GM19193 (cell line): ENCODE measurements around the gene CFAP97D2.

Experiments
- POLR2A ChIP-seq: IDR thresholded peaks from 4 replicates; pipeline ENCODE4 v1.6.1; 2011; ENCODE audit not compliant: insufficient read depth, insufficient read length; ENCODE audit errors: extremely low read depth

The CFAP97D2 gene

DNA sequence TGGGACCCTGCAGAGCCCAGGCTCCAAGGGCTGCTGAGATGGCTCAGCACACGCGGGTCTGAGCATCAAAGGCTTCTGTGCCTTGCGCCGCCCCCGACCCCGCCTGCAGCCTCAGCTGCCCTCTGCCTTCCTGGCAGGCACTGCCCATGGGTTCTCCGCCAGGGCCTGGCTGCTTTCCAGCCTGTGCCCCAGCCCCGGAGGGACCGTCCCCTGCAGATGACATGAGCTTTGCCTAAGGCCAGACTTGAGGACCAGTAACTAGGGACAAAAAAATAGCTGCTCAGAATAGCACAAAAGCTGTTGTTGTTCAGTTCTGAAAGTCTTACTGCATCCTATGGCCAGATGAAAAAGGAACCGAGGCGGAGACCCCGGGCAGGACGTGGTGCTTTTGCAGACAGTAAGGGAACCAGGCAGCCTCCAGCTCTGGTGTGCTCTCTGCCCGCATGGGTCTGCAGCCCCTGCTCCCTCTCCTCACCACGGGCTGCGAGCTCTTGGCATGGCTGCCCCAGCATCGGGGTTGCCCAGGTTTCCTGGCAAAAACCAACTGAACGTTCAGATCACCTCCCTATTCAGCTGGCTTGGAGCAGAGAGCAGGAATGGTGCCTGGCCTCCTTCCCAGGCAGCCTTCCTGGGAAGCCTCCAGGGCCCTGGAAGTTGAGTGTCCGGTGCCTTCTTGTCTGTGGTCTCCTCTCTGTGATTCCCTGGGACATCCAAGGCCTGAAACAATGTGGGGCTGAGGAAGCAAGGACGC lies 12.5 kb upstream of the CFAP97D2 start:
- no peak for TF ChIP-seq POLR2A

DNA sequence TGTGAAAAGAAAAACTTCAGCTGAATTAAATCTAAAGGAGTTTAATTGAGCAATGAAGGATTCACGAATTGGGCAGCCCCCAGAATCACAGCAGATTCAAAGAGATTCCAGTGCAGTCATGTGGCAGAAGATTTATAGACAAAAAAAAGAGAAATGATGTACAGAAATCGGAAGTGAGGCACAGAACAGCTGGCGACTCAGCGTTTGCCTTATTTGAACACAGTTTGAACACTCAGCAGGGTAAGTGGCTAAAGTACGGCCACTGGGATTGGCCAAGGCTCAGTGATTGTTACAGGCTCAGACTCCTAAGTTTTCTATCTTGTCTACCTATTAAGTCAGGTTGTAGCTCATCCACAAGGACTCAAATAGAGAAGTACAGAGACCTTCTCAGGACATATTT lies 11.6 kb upstream of the CFAP97D2 start:
- TF ChIP-seq POLR2A, result no peak

DNA sequence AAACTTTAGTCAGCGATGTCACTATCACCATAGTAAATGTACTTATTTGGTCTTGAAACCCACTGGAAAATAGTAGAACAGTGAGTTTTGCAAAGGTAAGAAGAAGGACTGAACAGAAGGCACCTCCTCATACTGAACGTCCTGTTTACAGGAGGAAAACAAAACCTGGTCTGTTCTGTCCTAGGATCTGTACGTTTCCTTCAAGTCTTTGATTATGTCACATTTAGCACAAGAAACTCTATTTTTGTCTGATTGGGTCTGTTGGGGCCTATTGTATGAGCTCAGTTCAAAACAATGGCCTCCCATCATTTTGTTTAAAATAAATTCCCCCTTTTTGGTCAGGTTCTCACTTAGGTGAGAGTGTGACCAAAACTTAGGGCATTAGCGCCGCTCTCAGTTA lies 11.2 kb upstream of the CFAP97D2 start:
- no peak for TF ChIP-seq POLR2A

GRCh38 chr13:114173272-114173671 lies 5.8 kb upstream of the CFAP97D2 start:
- TF ChIP-seq POLR2A, result no peak

- TF ChIP-seq POLR2A, result no peak
Measured at GRCh38 chr13:114173745-114174144, 5.3 kb upstream of the CFAP97D2 start.

DNA sequence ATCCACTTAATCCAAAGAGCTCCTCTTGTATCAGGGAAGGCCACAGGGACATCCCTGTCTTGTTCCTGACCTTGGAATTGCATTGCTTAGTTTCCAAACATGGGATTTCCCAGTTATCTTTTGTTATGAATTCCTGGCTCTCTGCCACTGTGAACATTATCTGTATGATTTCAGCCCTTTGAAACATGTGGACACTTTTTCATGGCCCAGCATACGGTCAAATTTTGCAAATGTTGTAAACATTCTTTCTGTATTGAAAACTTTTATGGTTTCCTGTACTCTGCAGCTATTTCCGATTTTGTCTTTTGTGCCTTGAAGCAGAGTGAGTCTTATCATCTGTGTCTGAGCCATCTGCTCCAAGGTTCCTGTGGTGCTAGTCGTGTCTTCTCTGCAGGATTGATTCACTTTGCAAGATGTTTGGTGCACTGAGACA lies 4.5 kb upstream of the CFAP97D2 start:
- TF ChIP-seq POLR2A, result no peak

DNA sequence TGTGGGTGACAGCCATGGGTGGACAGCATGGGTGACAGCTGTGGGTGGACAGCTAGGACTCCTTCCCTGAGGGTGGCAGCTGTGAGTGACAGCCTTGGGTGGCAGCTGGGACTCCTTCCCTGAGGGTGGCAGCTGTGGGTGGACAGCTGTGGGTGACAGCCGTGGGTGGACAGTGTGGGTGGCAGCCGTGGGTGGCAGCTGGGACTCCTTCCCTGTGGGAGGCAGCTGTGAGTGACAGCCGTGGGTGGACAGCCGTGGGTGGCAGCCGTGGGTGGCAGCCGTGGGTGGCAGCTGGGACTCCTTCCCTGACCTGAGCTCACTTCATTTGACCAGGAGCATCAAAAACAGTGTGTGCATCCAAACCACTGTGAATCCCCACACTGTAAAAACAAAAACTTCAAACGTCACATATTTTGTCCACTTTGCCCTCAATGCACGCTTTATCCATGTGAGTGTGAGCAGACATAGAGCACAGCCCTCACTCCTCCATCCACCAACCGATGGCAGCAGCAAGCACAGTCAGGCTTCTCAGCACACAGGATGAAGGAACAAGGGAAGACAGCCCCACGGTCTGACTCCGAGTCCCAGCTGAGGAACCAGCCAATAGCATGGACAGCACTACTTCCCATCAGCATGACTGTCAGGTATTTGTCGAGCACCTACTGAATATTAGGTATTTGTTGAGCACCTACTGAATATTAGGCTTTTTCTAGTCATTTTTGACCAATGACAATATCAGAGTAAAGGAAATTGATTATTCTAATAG lies 1.6 kb upstream of the CFAP97D2 start:
- TF ChIP-seq POLR2A, result no peak

- TF ChIP-seq POLR2A, result no peak
Measured at GRCh38 chr13:114185182-114185971, 6.3 kb downstream of the CFAP97D2 start.

DNA sequence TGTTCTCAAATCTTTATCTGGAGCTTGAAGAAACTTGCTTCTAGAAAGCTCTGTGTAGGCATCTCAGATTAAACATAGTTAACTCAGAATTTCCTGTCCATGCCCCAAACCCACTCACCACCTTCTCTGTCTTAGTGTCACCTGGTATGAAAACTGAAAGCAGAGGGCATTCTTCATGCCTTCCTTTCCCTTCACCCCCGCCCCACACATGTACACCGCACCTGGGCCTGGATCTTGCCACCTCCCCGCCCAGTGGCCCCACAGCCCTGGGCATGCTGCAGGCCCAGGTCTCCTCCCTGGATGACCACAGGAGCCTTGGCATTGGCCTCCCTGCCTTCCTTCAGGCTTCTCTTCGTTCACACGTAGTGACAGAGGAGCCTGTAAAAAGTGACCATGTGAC lies 15.8 kb downstream of the CFAP97D2 start:
- TF ChIP-seq POLR2A, result no peak

- TF ChIP-seq POLR2A, result no peak
Measured at GRCh38 chr13:114196629-114197028, 17.6 kb downstream of the CFAP97D2 start.

- TF ChIP-seq POLR2A, result no peak
Measured at GRCh38 chr13:114198556-114198955, 19.5 kb downstream of the CFAP97D2 start.

GRCh38 chr13:114199954-114200353 lies 20.9 kb downstream of the CFAP97D2 start:
- TF ChIP-seq POLR2A, result no peak

DNA sequence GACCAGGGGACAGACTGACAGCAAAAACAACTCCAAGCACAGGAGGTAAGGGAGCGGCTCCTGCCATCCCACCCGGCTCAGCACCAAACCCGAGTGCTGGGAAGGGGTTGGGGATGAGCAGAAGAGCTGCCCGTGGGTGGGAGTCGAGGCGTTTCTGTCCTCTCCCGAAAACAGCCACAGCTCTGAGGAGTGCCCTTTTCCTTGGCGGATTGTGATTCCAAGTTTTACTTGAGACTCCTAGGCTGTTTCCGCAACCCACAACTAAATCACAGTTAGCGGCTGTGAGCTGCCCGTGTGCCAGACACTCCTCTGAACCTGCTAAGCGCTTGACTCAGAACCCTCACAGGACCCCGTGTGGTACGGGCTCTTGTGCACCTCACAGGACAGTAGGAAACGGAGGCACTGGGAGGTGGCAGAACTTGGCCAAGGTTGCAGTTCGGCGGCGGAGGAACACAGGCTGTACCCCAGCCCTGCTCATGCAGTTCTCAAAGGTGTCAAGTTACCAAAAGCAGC lies 21.4 kb downstream of the CFAP97D2 start:
- no peak for TF ChIP-seq POLR2A

GRCh38 chr13:114202581-114202980 lies 23.5 kb downstream of the CFAP97D2 start:
- no peak for TF ChIP-seq POLR2A

DNA sequence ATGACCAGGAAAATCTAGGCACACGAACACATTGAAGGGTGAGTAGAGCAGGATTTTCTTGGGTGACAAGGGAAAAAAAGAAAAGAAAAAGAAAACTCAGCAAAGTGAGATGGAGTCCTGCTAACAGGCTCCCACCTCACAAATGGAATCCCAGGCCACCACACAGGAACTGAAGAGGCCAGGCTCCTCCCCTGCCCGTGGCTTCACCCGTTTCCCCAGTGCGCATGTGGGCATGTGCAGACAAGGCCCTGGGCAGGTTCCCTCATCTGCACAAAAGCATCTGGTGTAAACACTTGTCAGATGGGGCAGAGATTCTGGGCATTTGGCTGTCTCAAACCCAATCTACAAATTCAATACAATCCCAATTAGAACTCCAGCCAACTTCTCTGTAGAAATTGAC lies 24.5 kb downstream of the CFAP97D2 start:
- no peak for TF ChIP-seq POLR2A
